BE2C (cell line): ENCODE data around the gene INAFM1.
"Not testable (repeated sequence)": the region's sequence is repeated elsewhere in the genome, so short reads cannot be mapped to it uniquely, and the experiment has no call there.

Source experiments
- DNase-seq: peaks from one replicate; pipeline ENCODE4 v3.0.0-alpha.2; 2020
- H3K27me3 ChIP-seq: fragments of 250-450 bp; sonication (Bioruptor Pico); 2 replicates; pipeline ENCODE4 v1.5.1; 2020; ENCODE audit warnings: mild to moderate bottlenecking
- H3K36me3 ChIP-seq: fragments of 250-450 bp; sonication (Bioruptor Pico); 2 replicates; pipeline ENCODE4 v1.5.1; 2020; ENCODE audit warnings: mild to moderate bottlenecking
- H3K4me1 ChIP-seq: fragments of 250-450 bp; sonication (Bioruptor Pico); 2 replicates; pipeline ENCODE4 v1.5.1; 2020
- H3K4me3 ChIP-seq: 2 replicates; pipeline ENCODE4 v1.5.1; 2011; ENCODE audit warnings: low read depth, low read length
- H3K9me3 ChIP-seq: fragments of 250-450 bp; sonication (Bioruptor Pico); 2 replicates; pipeline ENCODE4 v1.5.1; 2020
- CTCF ChIP-seq: IDR thresholded peaks from 2 replicates; pipeline ENCODE4 v1.5.1; 2012; ENCODE audit warnings: mild to moderate bottlenecking, low read depth, low read length

The INAFM1 gene

GRCh38 chr19:47258434-47258833 lies 16.3 kb upstream of the INAFM1 start:
- H3K27me3 ChIP-seq: no peaks in the 10 kb centered on the region
- H3K4me1 ChIP-seq: peaks cover 6% of the 10 kb centered on the region
- H3K9me3 ChIP-seq: no peaks in the 10 kb centered on the region
- H3K4me3 ChIP-seq: no peak overlapping the region
- no peak for DNase-seq
- no peak for TF ChIP-seq CTCF
- peaks cover 9% of the 10 kb centered on the region for H3K36me3 ChIP-seq

GRCh38 chr19:47258895-47259555 lies 15.7 kb upstream of the INAFM1 start:
- H3K36me3 ChIP-seq: peaks cover 9% of the 10 kb centered on the region
- H3K9me3 ChIP-seq: no peaks in the 10 kb centered on the region
- peaks cover 6% of the 10 kb centered on the region for H3K4me1 ChIP-seq
- H3K4me3 ChIP-seq: no peak overlapping the region
- DNase-seq: no peak
- no peak for TF ChIP-seq CTCF
- H3K27me3 ChIP-seq: no peaks in the 10 kb centered on the region

GRCh38 chr19:47260476-47260875 lies 14.2 kb upstream of the INAFM1 start:
- peaks cover 13% of the 10 kb centered on the region for H3K36me3 ChIP-seq
- DNase-seq: no peak

GRCh38 chr19:47261946-47262793 lies 12.5 kb upstream of the INAFM1 start:
- peaks cover 16% of the 10 kb centered on the region for H3K36me3 ChIP-seq
- not testable (repeated sequence) for H3K27me3 ChIP-seq, DNase-seq, H3K9me3 ChIP-seq, H3K4me1 ChIP-seq, H3K4me3 ChIP-seq

More at GRCh38 chr19:47260476-47260875, 14.2 kb upstream of the INAFM1 start:
- H3K4me3 ChIP-seq: no peak overlapping the region
- H3K4me1 ChIP-seq: peaks cover 6% of the 10 kb centered on the region
- TF ChIP-seq CTCF: no peak
- no peaks in the 10 kb centered on the region for H3K9me3 ChIP-seq
- no peaks in the 10 kb centered on the region for H3K27me3 ChIP-seq

GRCh38 chr19:47264629-47265028 lies 10.1 kb upstream of the INAFM1 start:
- Histone ChIP-seq H3K36me3 (peaks cover 14% of the 10 kb centered on the region), H3K9me3 (no peaks in the 10 kb centered on the region), H3K4me3 (no peak overlapping the region), H3K27me3 (no peaks in the 10 kb centered on the region), H3K4me1 (no peaks in the 10 kb centered on the region)
- no peak for DNase-seq
- TF ChIP-seq CTCF: no peak

GRCh38 chr19:47266401-47266941 lies 8.2 kb upstream of the INAFM1 start:
- TF ChIP-seq CTCF: no peak

More at GRCh38 chr19:47266401-47266941, 8.2 kb upstream of the INAFM1 start:
- no peaks in the 10 kb centered on the region for H3K27me3 ChIP-seq
- no peaks in the 10 kb centered on the region for H3K9me3 ChIP-seq
- peaks cover 16% of the 10 kb centered on the region for H3K36me3 ChIP-seq
- no peak overlapping the region for H3K4me3 ChIP-seq
- no peaks in the 10 kb centered on the region for H3K4me1 ChIP-seq
- DNase-seq: no peak
